ENCODE results near the gene PIP4K2A. TPM values are rescaled to one million over a fixed set of nuclear protein-coding genes. Genes with fewer than 3 reads are reported as not detected.

The PIP4K2A gene
- polyA plus RNA-seq, 4 donors: 22.4 to 30.0 (median 26.6) TPM

DNA sequence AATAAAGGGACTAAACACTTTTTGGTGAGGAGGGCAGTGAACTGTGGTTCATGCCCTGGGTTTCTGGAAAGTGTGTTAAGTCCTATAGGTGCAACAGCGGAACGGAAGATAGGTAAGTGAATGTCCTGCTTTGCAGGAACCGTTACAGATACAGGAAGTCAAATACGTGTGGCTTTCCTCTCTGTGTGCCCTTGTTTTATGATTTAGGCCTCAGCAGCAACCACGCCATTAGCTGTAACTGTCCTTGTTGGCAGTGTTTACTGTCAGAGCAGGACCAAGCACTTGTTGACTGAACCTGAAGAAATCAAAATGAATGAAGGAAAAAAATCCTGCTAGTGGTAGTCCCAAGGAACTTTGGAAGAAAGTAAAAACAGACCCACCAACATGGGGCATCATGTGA lies 150.3 kb downstream of the PIP4K2A start:
- no peak for DNase-seq (ENCODE audit: low read depth in 4 of 4, low spot score in 3 of 4)

DNA sequence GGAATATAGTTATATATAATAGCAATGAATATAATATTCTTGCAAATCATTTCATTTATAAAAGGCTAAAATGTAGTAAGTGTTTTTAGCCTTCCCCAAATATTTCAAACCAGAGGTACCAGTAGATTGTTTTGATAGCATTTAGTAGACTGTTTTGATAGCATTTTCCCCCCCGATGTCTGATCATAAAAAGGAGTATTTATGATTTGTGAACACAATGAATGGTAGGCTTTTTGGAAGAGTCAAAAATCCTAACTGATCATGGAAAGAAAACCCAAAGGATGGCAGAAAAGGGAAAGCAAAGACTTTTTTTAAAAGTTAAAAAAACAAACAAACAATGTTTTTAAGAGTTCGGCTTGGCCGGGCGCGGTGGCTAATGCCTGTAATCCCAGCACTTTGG lies 152.5 kb downstream of the PIP4K2A start:
- no peak for DNase-seq (ENCODE audit: low read depth in 4 of 4, low spot score in 3 of 4)

DNA sequence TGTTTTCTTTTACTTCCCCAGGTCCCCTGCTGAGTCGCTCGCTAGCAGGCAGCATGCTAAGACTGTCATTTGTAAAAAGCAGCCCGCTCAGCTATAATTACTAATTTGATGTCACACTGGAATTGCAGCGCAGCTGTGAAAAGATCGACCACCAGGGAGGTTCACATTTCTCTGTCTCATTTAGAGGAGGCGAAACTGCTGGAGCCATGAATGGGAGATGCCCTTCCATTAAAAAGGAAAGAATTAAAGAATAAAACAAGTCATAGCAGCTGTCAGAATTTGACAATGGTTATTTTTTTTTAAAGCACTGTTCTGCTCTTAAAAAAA lies 153.5 kb downstream of the PIP4K2A start:
- peak in 1 of 4 donors; percentile 22 for DNase-seq (ENCODE audit: low read depth in 4 of 4, low spot score in 3 of 4)

- no peak for DNase-seq (ENCODE audit: low read depth in 4 of 4, low spot score in 3 of 4)
Measured at GRCh38 chr10:22560096-22560912, 154.1 kb downstream of the PIP4K2A start.

- no peak for DNase-seq (ENCODE audit: low read depth in 4 of 4, low spot score in 3 of 4)
Measured at GRCh38 chr10:22557321-22557720, 157.1 kb downstream of the PIP4K2A start.

GRCh38 chr10:22556774-22557173 lies 157.6 kb downstream of the PIP4K2A start:
- DNase-seq (ENCODE audit: low read depth in 4 of 4, low spot score in 3 of 4): no peak

- peak; percentile 73 to 83 (median 76) for DNase-seq (ENCODE audit: low read depth in 4 of 4, low spot score in 3 of 4)
Measured at GRCh38 chr10:22554461-22555182, 159.8 kb downstream of the PIP4K2A start.

DNA sequence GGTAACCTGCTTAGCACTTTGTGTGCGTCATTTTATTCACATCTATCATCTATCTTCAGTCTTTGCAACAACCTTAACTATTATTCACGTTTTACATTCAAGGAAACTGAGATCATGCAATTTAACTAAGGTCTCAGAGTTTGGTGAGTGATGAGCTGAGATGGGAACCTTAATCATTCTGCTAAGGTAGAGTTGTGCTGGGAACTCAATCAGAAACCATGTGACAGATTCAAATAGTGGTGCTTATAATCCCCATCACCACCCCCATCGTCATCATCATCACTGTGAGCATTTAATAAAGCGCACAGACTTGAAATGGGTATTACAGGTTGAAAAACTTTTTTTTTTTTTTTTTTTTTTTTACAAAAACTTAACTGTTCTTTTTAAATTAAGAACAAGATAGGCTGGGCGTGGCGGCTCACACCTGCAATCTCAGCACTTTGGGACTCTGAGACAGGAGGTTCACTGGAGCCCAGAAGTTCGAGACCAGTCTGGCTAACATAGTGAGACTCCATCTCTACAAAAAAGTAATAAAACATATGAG lies 160.9 kb downstream of the PIP4K2A start:
- no peak for DNase-seq (ENCODE audit: low read depth in 4 of 4, low spot score in 3 of 4)

- DNase-seq (ENCODE audit: low read depth in 4 of 4, low spot score in 3 of 4): no peak
Measured at GRCh38 chr10:22552888-22553378, 161.4 kb downstream of the PIP4K2A start.

- no peak for DNase-seq (ENCODE audit: low read depth in 4 of 4, low spot score in 3 of 4)
Measured at GRCh38 chr10:22551681-22552365, 162.6 kb downstream of the PIP4K2A start.

DNA sequence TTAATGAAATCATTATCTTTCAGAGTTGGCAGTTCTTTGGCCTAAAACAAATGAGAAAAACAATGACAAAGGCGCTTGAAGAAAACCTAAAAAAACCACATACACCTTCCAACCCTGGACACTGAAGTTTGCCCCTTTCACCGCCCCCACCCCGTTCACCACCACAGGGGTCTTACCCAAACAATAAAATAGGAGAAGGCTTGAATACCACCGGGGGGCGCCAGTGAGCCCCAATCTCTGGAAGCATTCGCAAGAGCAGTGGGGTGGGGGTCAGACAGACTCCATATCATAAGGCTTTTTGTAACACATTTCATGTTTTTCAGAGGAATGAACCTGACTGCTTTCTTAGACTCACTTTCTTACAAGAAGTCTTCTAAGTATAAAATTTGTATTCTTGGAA lies 163.6 kb downstream of the PIP4K2A start:
- DNase-seq (ENCODE audit: low read depth in 4 of 4, low spot score in 3 of 4): no peak

DNA sequence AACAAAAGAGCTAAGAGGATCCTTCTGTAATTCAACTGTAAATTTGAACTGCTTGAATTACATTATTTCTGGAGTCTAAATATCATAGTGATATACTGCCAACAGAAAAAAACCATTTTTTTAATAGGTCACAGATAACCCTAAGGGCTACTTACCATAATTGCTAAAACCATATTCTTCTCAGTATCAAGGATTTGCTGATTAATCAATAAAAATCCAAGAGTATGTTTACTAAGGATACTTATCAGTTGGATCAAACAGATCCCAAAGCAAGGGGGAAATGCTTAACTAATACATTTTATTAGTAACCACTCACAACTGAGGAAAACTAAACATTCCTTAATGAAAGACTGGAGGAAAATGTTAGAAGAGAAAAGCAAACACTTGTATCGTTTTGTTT lies 166.0 kb downstream of the PIP4K2A start:
- no peak for DNase-seq (ENCODE audit: low read depth in 4 of 4, low spot score in 3 of 4)

DNA sequence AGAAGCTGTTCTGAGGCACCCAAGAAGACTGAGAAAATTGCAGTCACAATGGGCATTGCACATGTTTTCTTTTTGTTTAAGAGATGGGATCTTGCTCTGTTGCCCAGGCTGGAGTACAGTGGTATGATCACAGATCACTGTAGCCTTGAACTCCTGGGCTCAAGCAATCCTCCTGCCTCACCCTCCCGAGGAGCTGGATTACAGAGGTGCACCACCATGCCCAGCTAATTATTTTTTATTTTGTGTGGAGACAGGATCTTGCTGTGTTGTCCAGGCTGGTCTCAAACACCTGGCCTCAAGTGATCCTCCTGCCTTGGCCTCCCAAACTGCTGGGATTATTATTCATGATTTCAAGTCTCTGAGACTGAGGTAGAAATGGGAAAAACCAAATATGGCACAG lies 168.7 kb downstream of the PIP4K2A start:
- DNase-seq (ENCODE audit: low read depth in 4 of 4, low spot score in 3 of 4): no peak

DNA sequence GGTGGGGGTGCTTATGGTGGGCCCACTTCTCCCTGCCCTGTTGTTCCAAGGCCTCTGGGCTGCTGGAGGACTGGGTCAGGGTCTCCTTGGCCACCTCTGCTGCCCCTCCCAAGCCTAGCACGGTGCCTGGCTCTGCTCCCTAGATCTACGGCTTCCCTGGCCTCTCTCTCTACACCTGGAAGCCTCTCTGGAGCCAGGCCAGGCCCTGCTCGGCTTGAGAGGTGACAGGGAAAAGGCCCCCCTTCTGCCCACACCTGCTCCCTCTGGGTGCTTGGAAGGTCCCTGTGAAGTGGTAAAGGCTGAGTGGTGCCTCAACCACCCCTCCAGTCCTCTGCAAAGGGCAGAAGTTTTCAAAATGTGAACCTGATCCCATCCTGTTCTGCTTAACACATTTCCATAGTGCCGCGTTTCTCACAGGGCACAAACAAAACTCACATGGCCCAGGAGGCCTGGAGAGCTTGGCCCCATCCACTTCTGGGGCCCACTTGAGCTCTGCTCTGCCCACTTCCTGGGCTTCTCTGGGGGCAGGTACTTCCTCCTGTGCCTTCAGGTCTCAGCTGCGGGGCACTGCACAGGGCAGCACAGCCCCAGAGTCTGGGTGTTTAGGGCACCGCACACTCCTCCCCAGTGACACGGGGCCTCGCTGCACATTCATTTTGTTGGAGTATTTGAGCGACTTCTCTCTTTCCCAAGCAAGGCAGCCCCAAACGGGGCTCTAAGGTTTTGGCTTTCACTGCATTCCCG lies 169.9 kb downstream of the PIP4K2A start:
- DNase-seq (ENCODE audit: low read depth in 4 of 4, low spot score in 3 of 4): no peak

- DNase-seq (ENCODE audit: low read depth in 4 of 4, low spot score in 3 of 4): no peak
Measured at GRCh38 chr10:22542773-22543172, 171.6 kb downstream of the PIP4K2A start.

DNA sequence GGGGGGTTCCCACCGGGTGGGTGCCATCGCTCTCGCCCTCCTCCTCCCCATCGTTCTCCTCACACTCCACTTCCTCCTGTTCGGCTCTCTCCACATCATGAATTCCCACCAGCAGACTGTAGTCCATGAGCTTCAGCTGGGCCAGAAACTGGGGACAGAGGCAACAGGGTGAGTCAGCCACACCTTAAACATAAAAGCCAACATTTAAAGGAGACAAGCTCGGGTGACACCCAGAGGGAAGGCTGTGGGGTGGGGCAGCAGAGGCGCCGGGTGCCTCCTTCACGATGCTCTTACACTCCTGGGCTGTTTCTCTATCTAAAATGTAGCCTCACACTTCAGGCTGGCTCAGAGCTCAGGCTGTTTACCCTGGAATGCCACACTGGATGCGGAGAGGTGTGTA lies 172.5 kb downstream of the PIP4K2A start:
- no peak for DNase-seq (ENCODE audit: low read depth in 4 of 4, low spot score in 3 of 4)

DNA sequence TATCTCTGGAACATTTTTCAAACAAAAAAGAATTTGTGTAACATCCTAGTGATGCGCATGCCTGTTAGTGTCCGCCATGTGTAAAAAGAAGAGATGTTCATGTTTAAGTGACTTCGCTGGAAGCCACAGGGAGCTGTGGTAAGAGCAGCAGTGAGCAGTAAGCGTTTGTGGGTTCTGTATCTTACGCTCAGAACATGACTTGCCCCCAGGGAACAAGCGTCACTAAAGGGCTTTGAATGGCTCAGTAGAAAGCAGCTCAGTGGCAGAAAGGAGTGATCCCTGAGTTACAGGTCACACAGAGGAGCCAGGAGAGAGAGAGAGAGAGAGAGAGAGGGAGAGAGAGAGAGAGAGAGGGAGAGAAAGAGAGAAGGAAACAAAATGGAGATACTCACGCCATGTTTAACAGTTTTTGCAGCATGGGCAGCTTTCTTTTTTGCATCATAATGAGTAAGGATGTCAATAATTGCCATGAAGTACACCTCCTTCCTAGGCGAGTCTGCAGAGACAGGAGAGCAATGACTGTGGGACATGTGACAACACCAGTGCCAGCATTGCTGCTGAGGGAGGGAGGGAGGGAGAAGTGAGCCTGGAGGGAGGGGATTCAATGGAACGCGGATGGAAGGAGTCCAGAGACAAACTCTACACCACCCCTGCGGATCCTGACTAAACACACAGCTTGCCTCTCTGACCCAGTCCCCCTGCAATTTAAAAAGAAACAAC lies 174.6 kb downstream of the PIP4K2A start:
- DNase-seq (ENCODE audit: low read depth in 4 of 4, low spot score in 3 of 4): no peak

- no peak for DNase-seq (ENCODE audit: low read depth in 4 of 4, low spot score in 3 of 4)
Measured at GRCh38 chr10:22537810-22538209, 176.6 kb downstream of the PIP4K2A start.

GRCh38 chr10:22536620-22537019 lies 177.8 kb downstream of the PIP4K2A start:
- no peak for DNase-seq (ENCODE audit: low read depth in 4 of 4, low spot score in 3 of 4)

Data from right renal pelvis (tissue), 4 donors.